Osteoblast (primary cell): Measurements from ENCODE around the gene EPN1. TPM values are rescaled to one million over a fixed set of nuclear protein-coding genes. Genes with fewer than 3 reads are reported as not detected.
"Not testable (repeated sequence)": the region's sequence is repeated elsewhere in the genome, so short reads cannot be mapped to it uniquely, and the experiment has no call there.

Source experiments
- DNase-seq: peaks from one replicate; pipeline ENCODE4 v3.0.0; 2011; ENCODE audit warnings: low spot score, mixed read lengths; ENCODE audit not compliant: insufficient read length; ENCODE audit errors: missing footprints
- H2AFZ ChIP-seq: 2 replicates; pipeline ENCODE4 v1.6.0; 2011; ENCODE audit warnings: mild to moderate bottlenecking, low read length
- H3K27ac ChIP-seq: 2 replicates; pipeline ENCODE4 v1.5.1; 2011; ENCODE audit warnings: mild to moderate bottlenecking, low read depth, low read length, moderate library complexity
- H3K27me3 ChIP-seq: 2 replicates; pipeline ENCODE4 v1.6.0; 2012; ENCODE audit warnings: mild to moderate bottlenecking, control low read depth, inconsistent platforms, low read length, moderate library complexity; ENCODE audit not compliant: insufficient read depth
- H3K36me3 ChIP-seq: 2 replicates; pipeline ENCODE4 v1.5.1; 2011; ENCODE audit warnings: mild to moderate bottlenecking, low read length, control low read depth, moderate library complexity; ENCODE audit not compliant: insufficient read depth
- H3K4me1 ChIP-seq: 2 replicates; pipeline ENCODE4 v1.5.1; 2011; ENCODE audit warnings: mild to moderate bottlenecking, low read length, control low read depth, moderate library complexity; ENCODE audit not compliant: insufficient read depth
- H3K4me2 ChIP-seq: 2 replicates; pipeline ENCODE4 v1.6.0; 2011; ENCODE audit warnings: mild to moderate bottlenecking, low read length; ENCODE audit not compliant: insufficient read depth
- H3K4me3 ChIP-seq: fragments of 200-600 bp; sonication (generic); 3 replicates; pipeline ENCODE4 v1.5.1; 2012; ENCODE audit warnings: mild to moderate bottlenecking, low read length, inconsistent platforms; ENCODE audit not compliant: insufficient read depth
- H3K79me2 ChIP-seq: 2 replicates; pipeline ENCODE4 v1.6.0; 2012; ENCODE audit warnings: mild to moderate bottlenecking, low read length, control low read depth, inconsistent platforms; ENCODE audit not compliant: insufficient read depth
- H3K9me3 ChIP-seq: 2 replicates; pipeline ENCODE4 v1.5.1; 2011; ENCODE audit warnings: low read depth, low read length, control low read depth
- H4K20me1 ChIP-seq: 2 replicates; pipeline ENCODE4 v1.6.0; 2012; ENCODE audit warnings: mild to moderate bottlenecking, low read length, control low read depth; ENCODE audit not compliant: insufficient read depth
- total RNA-seq: library from RNA; depleted of rRNA; stranded (reverse); fragments of >200 nt; gene quantifications from 2 replicates; pipeline ENCODE4 v1.2.3, GENCODE V29; 2012
- TF ChIP-seq, protein P1 (sequence below): IDR thresholded peaks from 2 replicates; pipeline ENCODE4 v1.5.1; 2011; ENCODE audit warnings: mild to moderate bottlenecking, low read depth, low read length, moderate library complexity; ENCODE audit errors: extremely low read depth

Gene EPN1
- total RNA-seq, 1 donor: 31.5 TPM

DNA sequence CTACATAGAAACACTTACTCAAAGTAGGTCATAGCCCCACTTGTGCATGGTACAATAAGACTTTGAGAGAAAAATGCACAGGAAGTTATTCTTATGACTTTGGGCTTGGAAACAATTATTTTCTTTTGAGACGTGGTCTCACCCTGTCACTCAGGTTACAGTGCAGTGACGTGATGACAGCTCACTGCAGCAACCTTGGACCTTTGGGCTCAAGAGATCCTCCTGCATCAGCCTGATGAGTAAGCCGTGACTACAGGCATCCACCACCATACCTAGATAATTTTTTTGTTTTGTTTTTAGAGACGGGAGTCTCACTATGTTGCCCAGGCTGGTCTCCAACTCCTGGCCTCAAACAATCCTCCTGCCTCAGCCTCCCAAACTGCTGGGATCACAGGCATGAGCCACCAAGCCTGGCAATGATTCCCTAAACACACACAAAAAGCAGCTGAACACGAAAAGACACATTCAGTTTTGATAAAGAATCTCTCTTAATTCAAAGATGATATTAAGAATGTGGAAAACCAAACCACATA lies 45.3 kb downstream of the EPN1 start:
- no peaks in the 10 kb centered on the region for H3K36me3 ChIP-seq
- no peaks in the 10 kb centered on the region for H3K27me3 ChIP-seq
- no peaks in the 10 kb centered on the region for H3K4me1 ChIP-seq
- DNase-seq: no peak
- no peak overlapping the region for H3K27ac ChIP-seq
- H3K9me3 ChIP-seq: no peaks in the 10 kb centered on the region
- TF ChIP-seq, protein P1, sequence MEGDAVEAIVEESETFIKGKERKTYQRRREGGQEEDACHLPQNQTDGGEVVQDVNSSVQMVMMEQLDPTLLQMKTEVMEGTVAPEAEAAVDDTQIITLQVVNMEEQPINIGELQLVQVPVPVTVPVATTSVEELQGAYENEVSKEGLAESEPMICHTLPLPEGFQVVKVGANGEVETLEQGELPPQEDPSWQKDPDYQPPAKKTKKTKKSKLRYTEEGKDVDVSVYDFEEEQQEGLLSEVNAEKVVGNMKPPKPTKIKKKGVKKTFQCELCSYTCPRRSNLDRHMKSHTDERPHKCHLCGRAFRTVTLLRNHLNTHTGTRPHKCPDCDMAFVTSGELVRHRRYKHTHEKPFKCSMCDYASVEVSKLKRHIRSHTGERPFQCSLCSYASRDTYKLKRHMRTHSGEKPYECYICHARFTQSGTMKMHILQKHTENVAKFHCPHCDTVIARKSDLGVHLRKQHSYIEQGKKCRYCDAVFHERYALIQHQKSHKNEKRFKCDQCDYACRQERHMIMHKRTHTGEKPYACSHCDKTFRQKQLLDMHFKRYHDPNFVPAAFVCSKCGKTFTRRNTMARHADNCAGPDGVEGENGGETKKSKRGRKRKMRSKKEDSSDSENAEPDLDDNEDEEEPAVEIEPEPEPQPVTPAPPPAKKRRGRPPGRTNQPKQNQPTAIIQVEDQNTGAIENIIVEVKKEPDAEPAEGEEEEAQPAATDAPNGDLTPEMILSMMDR: no peak
- no peaks in the 10 kb centered on the region for H3K79me2 ChIP-seq
- H4K20me1 ChIP-seq: no peaks in the 10 kb centered on the region
- no peak overlapping the region for H3K4me3 ChIP-seq
- H2AFZ ChIP-seq: no peak overlapping the region
- H3K4me2 ChIP-seq: no peak overlapping the region

DNA sequence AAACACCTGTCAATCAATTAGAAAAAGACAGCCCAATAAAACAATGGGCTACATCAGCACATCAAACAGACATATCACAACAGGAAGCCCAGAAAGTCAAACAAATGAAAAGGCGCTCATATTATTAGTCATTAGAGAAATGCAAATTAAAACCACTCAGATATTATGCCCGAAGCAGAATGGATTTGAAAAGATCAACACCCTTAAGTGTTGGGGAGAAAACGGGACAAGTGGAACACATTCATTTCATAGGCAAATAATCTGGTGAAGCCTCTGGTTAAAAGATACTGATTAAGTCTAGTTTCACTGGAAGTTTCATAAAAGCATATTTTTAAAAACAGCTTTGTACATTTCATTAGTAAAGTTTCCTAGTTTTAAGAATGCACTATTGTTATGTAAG lies 45.8 kb downstream of the EPN1 start:
- no peaks in the 10 kb centered on the region for H3K4me1 ChIP-seq
- no peak overlapping the region for H3K4me3 ChIP-seq
- no peak overlapping the region for H2AFZ ChIP-seq
- no peak overlapping the region for H3K4me2 ChIP-seq
- TF ChIP-seq, protein P1: no peak
- no peak for DNase-seq
- H3K36me3 ChIP-seq: no peaks in the 10 kb centered on the region
- H3K27me3 ChIP-seq: no peaks in the 10 kb centered on the region
- no peaks in the 10 kb centered on the region for H3K79me2 ChIP-seq
- H4K20me1 ChIP-seq: no peaks in the 10 kb centered on the region
- H3K27ac ChIP-seq: no peak overlapping the region
- no peaks in the 10 kb centered on the region for H3K9me3 ChIP-seq

DNA sequence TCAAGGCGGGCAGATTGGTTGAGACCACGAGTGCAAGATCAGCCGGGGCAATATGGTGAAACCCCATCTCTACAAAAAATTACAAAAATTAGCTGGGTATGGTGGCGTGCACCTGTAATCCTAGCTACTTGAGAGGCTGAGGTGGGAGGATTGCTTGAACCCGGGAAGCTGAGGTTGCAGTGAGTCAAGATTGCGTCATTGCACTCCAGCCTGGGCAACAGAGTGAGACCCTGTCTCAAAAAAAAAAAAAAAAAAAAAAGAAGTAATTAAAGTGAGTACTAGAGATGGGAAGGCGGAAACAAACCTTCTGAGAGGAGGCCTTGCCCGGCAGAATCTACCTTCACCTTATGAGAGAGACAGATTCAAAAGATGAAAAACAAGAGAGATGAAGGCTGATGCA lies 48.5 kb downstream of the EPN1 start:
- Histone ChIP-seq H3K4me2 (no peak overlapping the region), H3K79me2 (no peaks in the 10 kb centered on the region), H3K4me3 (no peak overlapping the region), H3K9me3 (no peaks in the 10 kb centered on the region), H3K27ac (no peak overlapping the region), H2AFZ (no peak overlapping the region), H4K20me1 (no peaks in the 10 kb centered on the region), H3K36me3 (no peaks in the 10 kb centered on the region), H3K27me3 (no peaks in the 10 kb centered on the region), H3K4me1 (no peaks in the 10 kb centered on the region)
- TF ChIP-seq, protein P1: no peak
- no peak for DNase-seq

DNA sequence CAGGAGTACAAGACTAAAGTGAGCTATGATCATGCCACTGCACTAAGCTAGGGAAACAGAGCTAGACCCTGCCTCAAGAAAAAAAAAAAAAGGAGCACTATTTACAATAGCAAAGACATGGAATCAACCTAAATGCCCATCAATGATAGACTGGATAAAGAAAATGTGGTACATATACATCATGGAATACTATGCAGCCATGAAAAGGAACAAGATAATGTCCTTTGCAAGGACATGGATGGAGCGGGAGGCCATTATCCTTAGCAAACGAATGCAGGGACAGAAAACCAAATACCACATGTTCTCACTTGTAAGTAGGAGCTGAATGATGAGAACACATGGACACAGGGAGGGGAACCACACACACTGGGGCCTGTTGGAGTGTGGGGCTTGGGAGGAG lies 55.4 kb downstream of the EPN1 start:
- H3K4me3 ChIP-seq, H3K79me2 ChIP-seq, H3K9me3 ChIP-seq, H2AFZ ChIP-seq, H3K27me3 ChIP-seq, H3K4me2 ChIP-seq, H3K4me1 ChIP-seq, H3K36me3 ChIP-seq, DNase-seq, H3K27ac ChIP-seq, H4K20me1 ChIP-seq: not testable (repeated sequence)
